GOT3 (cell line): ENCODE data around the gene SLX9.

ENCODE experiments used
- DNase-seq: peaks from one replicate; lab custom pipeline; 2025; ENCODE audit warnings: mixed read lengths; lab: John Stamatoyannopoulos, UW

The SLX9 gene

GRCh38 chr21:45003331-45004058 is 63.7 kb downstream of the SLX9 start:
- no peak for DNase-seq

- no peak for DNase-seq
Observed at GRCh38 chr21:45004059-45004422, 64.2 kb downstream of the SLX9 start.

DNA sequence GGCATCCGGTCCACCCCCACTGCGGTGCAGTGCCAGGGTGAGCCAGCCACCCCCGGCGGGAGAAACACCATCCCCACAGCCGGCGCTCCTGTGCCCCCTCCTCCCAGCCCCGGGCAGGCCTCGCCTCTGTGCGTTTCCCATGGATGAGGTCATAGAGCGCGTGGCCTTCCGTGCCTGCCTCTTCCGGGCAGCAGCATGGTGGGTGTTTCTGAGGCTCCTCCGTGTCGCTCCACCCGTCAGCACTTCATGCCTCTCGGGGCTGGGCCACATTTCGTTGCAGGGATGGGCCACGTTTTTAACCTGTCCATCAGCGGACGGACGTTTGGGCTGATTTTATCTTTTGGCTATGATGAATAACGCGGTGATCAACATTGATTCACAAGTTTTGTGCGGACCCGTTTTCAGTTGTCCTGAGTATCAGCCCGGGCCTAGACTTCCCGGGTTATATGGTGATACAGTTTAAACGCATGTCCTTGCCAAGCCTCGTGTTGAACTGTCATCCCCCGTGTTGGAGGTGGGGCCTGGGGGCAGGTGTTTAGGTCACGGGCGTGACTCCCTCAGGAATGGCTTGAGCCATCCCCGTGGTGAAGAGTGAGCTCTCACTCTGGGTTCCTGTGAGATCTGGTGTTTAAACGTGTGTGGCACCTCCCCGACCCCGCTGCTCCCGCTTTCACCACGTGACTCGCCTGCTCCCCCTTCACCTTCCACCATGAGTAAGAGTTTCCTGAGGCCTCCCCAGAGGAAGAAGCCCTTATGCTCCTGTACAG is 64.8 kb downstream of the SLX9 start:
- no peak for DNase-seq

- DNase-seq = no peak
Observed at GRCh38 chr21:45006536-45007095, 66.8 kb downstream of the SLX9 start.

DNA sequence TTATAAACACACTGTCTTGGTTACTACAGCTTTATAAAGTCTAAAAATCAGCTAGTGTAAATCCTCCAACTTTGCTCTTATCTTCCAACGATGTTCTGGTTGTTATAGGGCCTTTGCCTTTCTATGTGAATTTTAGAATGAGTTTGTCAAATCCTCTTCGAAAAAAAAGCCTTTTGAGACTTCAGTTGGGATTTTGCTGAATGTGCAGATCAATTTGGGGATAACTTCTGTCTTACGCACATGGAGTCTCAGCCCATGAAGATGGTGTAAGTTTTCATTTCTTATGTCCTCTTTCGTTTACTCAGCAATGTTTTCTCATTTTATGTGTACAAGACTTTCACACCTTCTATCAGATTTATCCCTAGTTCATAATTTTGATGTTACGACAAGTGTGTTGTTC is 69.8 kb downstream of the SLX9 start:
- DNase-seq = no peak

GRCh38 chr21:45010096-45010495 is 70.3 kb downstream of the SLX9 start:
- DNase-seq = no peak

GRCh38 chr21:45010860-45011259 is 71.0 kb downstream of the SLX9 start:
- DNase-seq = no peak

- no peak for DNase-seq
Observed at GRCh38 chr21:45011426-45011825, 71.6 kb downstream of the SLX9 start.

DNA sequence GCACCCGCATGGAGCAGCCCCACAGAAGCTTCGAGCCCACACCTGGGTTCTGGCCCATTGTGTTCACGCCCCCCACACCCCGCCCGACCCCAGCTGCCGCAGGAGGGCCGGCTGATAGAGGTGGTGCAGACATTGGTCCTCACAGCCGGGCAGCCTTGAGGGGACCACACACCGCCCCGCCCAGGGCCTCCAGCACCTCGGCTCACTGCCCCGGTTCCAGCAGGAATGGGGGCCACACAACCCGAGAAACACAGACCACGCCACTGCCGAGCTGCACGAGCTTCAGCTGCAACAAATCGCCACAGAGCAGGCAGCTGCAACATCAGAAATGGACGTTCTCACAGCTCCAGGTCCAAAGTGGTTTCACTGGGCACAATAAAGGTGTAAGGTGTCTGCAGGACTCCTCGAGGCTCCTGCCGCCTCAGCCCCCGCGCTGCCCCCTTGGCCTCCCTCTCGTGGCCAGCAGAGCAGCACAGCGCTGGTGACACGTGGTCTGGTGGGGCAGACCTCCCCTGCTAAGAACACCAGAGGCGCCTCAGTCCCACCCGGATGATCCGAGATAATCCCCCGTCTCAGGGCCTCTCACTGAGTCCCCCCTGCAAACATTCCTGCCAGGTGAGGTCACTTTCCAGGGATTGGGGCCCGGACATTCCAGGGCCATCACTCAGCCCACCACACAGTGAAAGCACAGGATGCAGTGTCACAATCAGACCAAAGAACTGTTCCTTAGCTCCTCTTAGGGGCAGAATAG is 72.3 kb downstream of the SLX9 start:
- DNase-seq = peak; percentile 12

- no peak for DNase-seq
Observed at GRCh38 chr21:45012662-45013259, 72.9 kb downstream of the SLX9 start.

DNA sequence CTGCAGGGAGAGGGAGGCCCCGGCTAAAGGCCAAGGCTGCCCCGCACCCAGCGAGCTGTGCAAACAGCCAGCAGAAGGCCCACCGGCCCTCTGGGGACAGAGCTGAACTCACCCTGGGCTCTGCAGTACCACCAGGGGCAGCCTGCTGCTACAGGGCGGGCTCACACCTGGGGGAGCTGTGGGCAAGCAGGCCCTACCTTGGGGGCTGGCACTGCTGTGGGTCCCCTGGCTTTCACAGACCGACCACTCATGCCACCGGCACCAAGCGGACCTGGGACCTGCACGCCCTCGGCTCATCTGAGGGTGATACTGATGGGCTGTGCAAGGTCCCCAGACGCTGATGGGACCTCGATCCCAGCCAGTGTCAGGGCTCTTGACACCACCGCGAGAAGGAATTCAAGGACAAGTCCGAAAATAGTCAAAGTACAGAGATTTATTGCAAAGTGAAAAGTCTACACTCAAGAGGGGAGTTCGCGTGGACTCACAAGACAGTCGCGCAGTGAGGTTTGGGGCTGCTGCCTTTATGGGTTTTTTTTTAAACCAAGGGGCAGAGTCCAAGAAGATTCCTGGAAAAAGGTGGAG is 73.5 kb downstream of the SLX9 start:
- no peak for DNase-seq

- no peak for DNase-seq
Observed at GRCh38 chr21:45014747-45015468, 75.1 kb downstream of the SLX9 start.

DNA sequence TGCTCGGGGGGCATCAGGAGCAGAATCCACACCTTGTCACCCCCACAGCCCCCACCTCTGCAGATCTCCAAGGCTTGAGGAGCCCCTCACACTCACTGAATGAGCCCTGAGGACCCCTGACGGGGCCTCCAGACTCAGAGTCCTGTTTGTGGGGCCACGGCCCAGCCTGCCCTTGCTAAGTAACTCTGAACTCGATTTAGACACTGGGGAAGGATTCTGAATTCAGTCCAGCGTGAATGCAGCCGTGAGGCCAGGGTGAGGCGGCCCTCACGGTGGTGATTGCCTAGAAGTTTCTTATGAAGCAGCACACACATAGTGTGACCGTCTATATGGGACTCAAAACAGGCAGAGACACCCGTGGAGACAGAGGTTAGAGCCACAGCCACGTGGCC is 75.6 kb downstream of the SLX9 start:
- DNase-seq = no peak

DNA sequence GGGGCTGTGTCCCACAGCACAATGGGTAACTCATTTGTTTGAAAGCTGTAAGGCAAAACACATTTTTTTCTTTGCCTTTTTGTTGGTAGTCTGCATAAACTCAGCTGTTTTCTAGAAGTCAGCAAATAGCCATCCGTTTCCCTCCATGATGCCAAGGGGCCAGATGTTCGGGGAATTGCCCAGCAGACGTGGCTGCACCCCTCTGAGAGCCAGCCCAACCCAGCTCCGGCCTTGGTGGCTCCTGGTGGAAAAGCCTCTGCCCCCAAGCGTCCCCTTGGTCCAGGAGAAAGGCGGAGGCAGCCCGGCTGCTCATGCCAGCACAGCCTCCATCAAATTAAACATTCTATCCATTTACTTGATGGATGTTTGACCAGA is 76.2 kb downstream of the SLX9 start:
- DNase-seq = no peak

GRCh38 chr21:45016406-45017038 is 76.7 kb downstream of the SLX9 start:
- no peak for DNase-seq

- DNase-seq = no peak
Observed at GRCh38 chr21:45017039-45017960, 77.5 kb downstream of the SLX9 start.

DNA sequence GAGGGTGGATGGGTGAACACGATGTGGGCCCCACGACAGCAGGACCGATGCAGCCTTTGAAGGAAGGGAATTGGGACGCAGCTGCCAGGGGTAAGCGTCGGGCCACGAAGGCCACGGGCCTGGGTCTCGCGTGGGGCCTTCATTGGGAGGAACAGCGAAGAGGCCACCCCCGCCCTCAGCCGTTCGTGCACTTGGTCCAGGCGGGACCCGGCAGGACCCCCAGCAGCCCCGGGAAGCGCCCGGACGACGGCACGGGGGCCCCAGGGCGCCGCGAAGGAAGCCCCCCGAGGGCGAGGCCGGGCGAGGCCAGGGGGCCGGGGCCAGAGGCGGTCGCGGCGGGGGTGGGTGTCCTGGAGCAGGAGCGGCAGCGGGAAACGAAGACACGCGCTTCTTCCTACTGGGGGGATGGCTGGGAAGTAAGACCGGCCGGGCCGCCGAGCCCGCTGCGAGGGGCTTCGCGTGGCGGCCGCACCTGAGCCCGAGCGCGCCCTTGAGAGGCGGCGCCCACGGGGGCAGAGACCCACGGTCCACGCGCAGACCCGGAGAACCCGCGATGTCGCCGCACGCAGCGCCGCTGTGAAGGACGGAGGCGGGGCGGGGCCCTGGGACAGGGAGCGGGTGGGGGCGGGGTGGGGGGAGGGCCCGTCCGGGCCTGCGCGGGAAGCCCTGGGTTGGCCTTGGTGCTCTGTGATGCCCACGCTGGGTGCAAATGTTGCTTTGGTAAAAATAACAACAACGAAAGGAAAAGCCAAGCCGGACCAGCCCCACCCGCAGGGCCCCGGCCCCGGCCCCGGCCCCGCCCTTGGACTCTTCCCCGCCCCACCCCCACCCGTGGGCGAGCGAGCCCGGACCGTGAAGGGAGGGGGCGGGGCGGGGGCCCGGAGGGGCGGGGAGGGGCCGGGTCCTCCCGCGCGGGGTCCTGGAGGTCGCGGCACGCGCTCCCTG is 78.6 kb downstream of the SLX9 start:
- DNase-seq = no peak

GRCh38 chr21:45019076-45019886 is 79.5 kb downstream of the SLX9 start:
- DNase-seq = no peak
